Endothelial cell of umbilical vein (primary cell): ENCODE measurements around the gene CCNF. TPM values are rescaled to one million over a fixed set of nuclear protein-coding genes. Genes with fewer than 3 reads are reported as not detected.
"Not testable (repeated sequence)": the region's sequence is repeated elsewhere in the genome, so short reads cannot be mapped to it uniquely, and the experiment has no call there.

Experiments
- BruUV-seq: library from RNA; stranded (reverse); fragments of 400-500 nt; replicated peaks from 2 replicates; lab custom pipeline; 2021; lab: Mats Ljungman, UMichigan
- CTCF ChIA-PET: fragments of 300-600, 350-600 bp; sonication (Branson Sonifier 250); formaldehyde crosslinking; loops from one replicate; lab custom pipeline; 2021; ENCODE audit warnings: antibody characterized with exemption, inconsistent platforms; lab: Charles Lee
- POLR2A ChIA-PET: fragments of 300-600, 350-600 bp; sonication (Branson Sonifier 250); formaldehyde crosslinking; loops from one replicate; lab custom pipeline; 2021; ENCODE audit warnings: antibody characterized with exemption, inconsistent platforms; lab: Charles Lee
- DNase-seq: peaks from one replicate; pipeline ENCODE4 v3.0.0-alpha.2; 2011; ENCODE audit warnings: low read depth, low spot score
- FAIRE-seq: peaks from 2 replicates; lab custom pipeline; 2011; peaks lifted over from hg19 to GRCh38; lab: Jason Lieb, UNC
- H2AFZ ChIP-seq: 2 replicates; pipeline ENCODE4 v1.6.0; 2012; ENCODE audit warnings: low read depth, low read length, control low read depth, inconsistent platforms
- H3K27ac ChIP-seq: 2 replicates; pipeline ENCODE4 v1.5.1; 2011; ENCODE audit warnings: low read depth, mild to moderate bottlenecking, control low read depth, low read length, moderate library complexity; ENCODE audit not compliant: insufficient read depth
- H3K27me3 ChIP-seq, 2 experiments: 2 replicates each; pipeline versions ENCODE4 v1.6.0 to v1.6.1; 2011; ENCODE audit warnings: low read length in 2 of 2, mixed read lengths in 1 of 2; ENCODE audit not compliant: control insufficient read depth in 2 of 2, insufficient read depth in 2 of 2
- H3K36me3 ChIP-seq, 2 experiments: 2 replicates in 1 of 2; 3 replicates in 1 of 2; pipeline ENCODE4 v1.5.1; 2011; ENCODE audit warnings: low read length in 2 of 2, mild to moderate bottlenecking in 1 of 2, moderate library complexity in 1 of 2; ENCODE audit not compliant: control insufficient read depth in 2 of 2, insufficient read depth in 2 of 2; ENCODE audit errors: extremely low read depth in 1 of 2
- H3K4me1 ChIP-seq: 3 replicates; pipeline ENCODE4 v1.5.1; 2011; ENCODE audit warnings: mild to moderate bottlenecking, low read length; ENCODE audit not compliant: control insufficient read depth, insufficient read depth; ENCODE audit errors: extremely low read depth
- H3K4me2 ChIP-seq: 2 replicates; pipeline ENCODE4 v1.6.1; 2011; ENCODE audit warnings: low read length, control low read depth, mixed read lengths; ENCODE audit not compliant: insufficient read depth
- H3K4me3 ChIP-seq, 3 experiments: fragments of 200-600 bp in 1 of 3; sonication (generic), shearing (Covaris generic) in 1 of 3; replicated peaks in 1 of 3; 2 replicates each; pipeline ENCODE4 v1.5.1; 2011 to 2016; ENCODE audit warnings: control low read depth in 3 of 3, low read length in 3 of 3, mild to moderate bottlenecking in 2 of 3, inconsistent platforms in 1 of 3, low read depth in 1 of 3, moderate library complexity in 1 of 3; ENCODE audit not compliant: insufficient read depth in 1 of 3
- H3K79me2 ChIP-seq: 2 replicates; pipeline ENCODE4 v1.6.0; 2012; ENCODE audit warnings: low read length, inconsistent platforms; ENCODE audit not compliant: control insufficient read depth, insufficient read depth
- H3K9ac ChIP-seq: replicated peaks from 2 replicates; pipeline ENCODE3; 2011; ENCODE audit warnings: low read length, control low read depth; ENCODE audit not compliant: insufficient read depth; ENCODE audit errors: extremely low read depth
- H3K9me1 ChIP-seq: replicated peaks from 3 replicates; pipeline ENCODE4 v1.6.0; 2011; ENCODE audit warnings: mild to moderate bottlenecking, low read length; ENCODE audit not compliant: control insufficient read depth, insufficient read depth; ENCODE audit errors: extremely low read depth
- H3K9me3 ChIP-seq: replicated peaks from 2 replicates; pipeline ENCODE4 v1.5.1; 2012; ENCODE audit warnings: low read length, inconsistent platforms; ENCODE audit not compliant: control insufficient read depth, insufficient read depth
- H4K20me1 ChIP-seq: replicated peaks from 2 replicates; pipeline ENCODE3; 2011; ENCODE audit warnings: mild to moderate bottlenecking, low read length; ENCODE audit not compliant: control insufficient read depth, insufficient read depth; ENCODE audit errors: extremely low read depth
- CTCF ChIP-seq, 2 donors: IDR thresholded peaks; 1 replicate in 1 of 2; 2 replicates in 1 of 2; pipeline ENCODE4 v1.5.1; 2011; ENCODE audit warnings: low read length in 2 of 2, mild to moderate bottlenecking in 2 of 2, moderate library complexity in 2 of 2, control low read depth in 1 of 2, inconsistent platforms in 1 of 2, low read depth in 1 of 2; ENCODE audit not compliant: insufficient read depth in 1 of 2; ENCODE audit errors: extremely low read depth in 1 of 2
- EZH2 ChIP-seq: IDR thresholded peaks from 2 replicates; pipeline ENCODE4 v1.6.1; 2012; ENCODE audit warnings: borderline replicate concordance, low read depth, mild to moderate bottlenecking, moderate library complexity, low read length, inconsistent platforms; ENCODE audit not compliant: severe bottlenecking
- FOS ChIP-seq: IDR thresholded peaks from 2 replicates; pipeline ENCODE4 v1.6.1; 2011; ENCODE audit warnings: mild to moderate bottlenecking, low read length, moderate library complexity, borderline replicate concordance; ENCODE audit not compliant: insufficient read depth
- GATA2 ChIP-seq: IDR thresholded peaks from 2 replicates; pipeline ENCODE4 v1.7.0; 2011; ENCODE audit warnings: low read depth, mild to moderate bottlenecking, moderate library complexity, mixed read lengths, low read length; ENCODE audit not compliant: insufficient read length, insufficient read depth
- JUN ChIP-seq: IDR thresholded peaks from 2 replicates; pipeline ENCODE4 v1.6.1; 2011; ENCODE audit warnings: borderline replicate concordance, low read depth; ENCODE audit not compliant: insufficient read length, insufficient read depth
- POLR2A ChIP-seq: IDR thresholded peaks from 2 replicates; pipeline ENCODE4 v1.6.1; 2012; ENCODE audit warnings: low read depth, mild to moderate bottlenecking, control low read depth, low read length
- dilution Hi-C: fragments of 300-500 bp; cut with MboI; formaldehyde crosslinking; loops from one replicate; pipeline ENCODE4 v1.15.0; 2019; ENCODE audit warnings: low sequenced_read_pairs; ENCODE audit not compliant: extremely low pct_ligation_motif_present
- intact Hi-C: fragments of 100-400 bp; cut with micrococcal nuclease; formaldehyde crosslinking; loops from one replicate; pipeline ENCODE4 v1.10.0; 2022
- polyA plus RNA-seq, 4 experiments: library from polyadenylated mRNA; depleted of rRNA in 3 of 4; stranded (reverse) in 3 of 4; unstranded in 1 of 4; fragments of >200 nt; gene quantifications; 2 replicates each; pipeline versions ENCODE4 v1.2.1 to v1.2.3, GENCODE V29; 2011 to 2012; ENCODE audit warnings: missing spikeins in 1 of 4
- total RNA-seq: library from RNA; stranded (reverse); gene quantifications from 2 replicates; pipeline ENCODE4 v1.2.3, GENCODE V29; 2021
- TF ChIP-seq, protein P1 (sequence below): IDR thresholded peaks from 2 replicates; pipeline ENCODE4 v1.6.1; 2011; ENCODE audit not compliant: insufficient read depth, insufficient read length

The CCNF gene
- total and polyA plus RNA-seq, 2 donors (not counting 3 experiments of a cell fraction or from before 2014, with no cell fraction given) = 13.9 to 48.9 TPM

DNA sequence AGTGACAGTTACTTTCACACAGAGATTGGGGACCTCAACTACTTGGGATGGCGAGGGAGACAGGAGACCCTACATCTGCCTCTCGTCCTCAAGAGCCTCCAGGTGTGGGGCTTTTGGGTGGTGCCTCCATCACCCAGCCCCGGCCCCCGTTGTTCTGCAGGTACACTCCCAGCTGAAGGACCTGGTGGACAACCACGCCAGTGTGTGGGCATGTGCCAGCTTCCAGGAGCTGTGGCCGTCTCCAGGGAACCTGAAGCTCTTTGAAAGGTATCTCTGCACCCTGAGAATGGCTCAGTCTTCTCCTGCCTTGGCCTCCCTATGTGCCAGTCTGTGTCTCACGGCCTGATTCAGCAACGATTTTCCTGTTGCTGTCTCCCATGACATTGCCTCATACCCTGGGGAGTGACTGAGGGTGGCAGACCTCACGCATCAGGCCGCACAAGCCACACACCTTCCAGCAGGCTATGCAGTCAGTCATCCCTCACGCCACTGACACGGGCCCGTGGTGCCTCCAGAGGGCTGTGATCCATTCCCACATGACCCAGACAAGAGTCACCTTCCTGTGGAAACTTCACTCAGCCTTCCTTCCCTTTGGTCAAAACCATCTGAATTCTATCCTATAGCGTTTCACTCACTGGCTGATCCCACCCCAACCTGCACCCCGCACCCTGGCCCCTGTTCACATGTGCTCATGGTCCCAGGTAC lies 3.7 kb downstream of the CCNF start:
- H3K4me1 ChIP-seq = peaks cover 21% of the 10 kb centered on the region
- CTCF ChIA-PET = interaction anchor here (1.2 kb wide), 1 partner anchor 29 kb away, joined by 3 read pairs; no protein-coding TSS in a partner anchor
- dilution Hi-C loops (no loop called here), intact Hi-C loops (no loop called here)
- DNase-seq (peak; percentile 14), FAIRE-seq (no peak)
- H3K27me3 ChIP-seq = no peaks in the 10 kb centered on the region
- no peaks in the 10 kb centered on the region for H3K9me3 ChIP-seq
- TF ChIP-seq EZH2 (no peak), CTCF (IDR thresholded peaks at IDR 0.05; ENCODE audit: extremely low read depth in 1 of 2, insufficient read depth in 1 of 2, low read depth in 1 of 2, low read length in 2 of 2) (no peak), GATA2 (no peak), POLR2A (no peak), FOS (no peak), JUN (no peak)
- TF ChIP-seq, protein P1, sequence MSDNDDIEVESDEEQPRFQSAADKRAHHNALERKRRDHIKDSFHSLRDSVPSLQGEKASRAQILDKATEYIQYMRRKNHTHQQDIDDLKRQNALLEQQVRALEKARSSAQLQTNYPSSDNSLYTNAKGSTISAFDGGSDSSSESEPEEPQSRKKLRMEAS = no peak
- no peak overlapping the region for H3K27ac ChIP-seq
- POLR2A ChIA-PET = no interaction called here
- no peak overlapping the region for H3K9ac ChIP-seq
- no peak overlapping the region for H2AFZ ChIP-seq
- no peaks in the 10 kb centered on the region for H3K9me1 ChIP-seq
- peaks cover 38% of the 10 kb centered on the region for H3K79me2 ChIP-seq
- H3K4me3 ChIP-seq = no peak overlapping the region
- peaks cover 19% of the 10 kb centered on the region in 2 experiments for H3K36me3 ChIP-seq
- no peaks in the 10 kb centered on the region for H4K20me1 ChIP-seq
- no peak overlapping the region for H3K4me2 ChIP-seq
- BruUV-seq = no TSS peak

GRCh38 chr16:2435236-2435635 lies 6.0 kb downstream of the CCNF start:
- H3K9ac ChIP-seq, FAIRE-seq, CTCF ChIA-PET, H3K9me3 ChIP-seq, H3K4me2 ChIP-seq, H3K4me1 ChIP-seq, dilution Hi-C loops, H3K4me3 ChIP-seq, H2AFZ ChIP-seq, DNase-seq, H3K9me1 ChIP-seq, BruUV-seq, H3K27ac ChIP-seq, intact Hi-C loops, H4K20me1 ChIP-seq, H3K27me3 ChIP-seq: not testable (repeated sequence)
- H3K79me2 ChIP-seq = peaks cover 33% of the 10 kb centered on the region
- peaks cover 22 to 27% of the 10 kb centered on the region in 2 experiments for H3K36me3 ChIP-seq
- POLR2A ChIA-PET = interaction anchor here (0.7 kb wide), 1 partner anchor 280 kb away, joined by 5 read pairs; the partner anchor contains the start of gene TRAF7
